Measurements from ENCODE around the gene PAIP2. TPM values are rescaled to one million over a fixed set of nuclear protein-coding genes. Genes with fewer than 3 reads are reported as not detected.

Gene PAIP2
- total RNA-seq, 2 donors from 2014 or later: 53.9 to 65.6 TPM

DNA sequence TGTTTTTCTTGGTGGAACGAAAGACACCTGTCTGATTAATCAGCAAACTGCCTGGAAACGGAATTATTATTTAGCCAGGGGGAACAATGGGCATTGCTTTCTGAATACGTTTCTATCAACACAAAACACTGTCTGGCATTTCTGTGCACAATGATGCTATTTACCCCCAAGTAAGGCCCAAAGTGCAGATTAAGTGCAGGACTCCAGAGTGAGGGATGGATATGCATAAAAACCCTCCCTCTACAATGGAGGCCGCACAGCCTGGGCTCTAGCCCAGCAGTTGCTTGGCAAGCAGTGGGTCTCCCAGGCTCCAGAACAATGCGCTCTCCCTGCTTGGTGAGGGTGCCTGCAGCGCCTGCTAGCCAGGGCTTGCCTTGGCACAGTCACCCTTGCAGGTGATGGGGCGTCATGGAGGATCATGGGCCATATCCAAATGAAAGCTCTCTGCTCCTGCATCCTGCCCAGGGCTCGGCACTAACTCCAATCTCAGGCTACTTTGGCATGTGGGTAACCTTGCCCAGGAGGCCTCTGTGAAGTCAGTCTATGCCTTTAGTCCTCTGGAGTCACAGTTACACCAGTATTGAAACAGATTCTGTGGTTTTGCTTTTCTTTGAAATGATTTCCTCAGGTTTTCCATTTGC is 73.7 kb downstream of the PAIP2 start:
- no peak for ATAC-seq (ENCODE audit: insufficient number of reproducible peaks, low FRiP score, low read depth)
- Histone ChIP-seq H3K9me3 (no peaks in the 10 kb centered on the region), H3K36me3 (peaks cover 21% of the 10 kb centered on the region), H3K4me3 (no peak overlapping the region), H3K27me3 (replicated peaks; ENCODE audit: insufficient read depth) (no peaks in the 10 kb centered on the region), H3K27ac (peak overlapping the region; percentile 36 to 83), H3K4me1 (ENCODE audit: control insufficient read depth in 1 of 2, low read depth in 2 of 2) (peaks cover 37 to 58% of the 10 kb centered on the region in 2 donors)
- TF ChIP-seq, protein P1, sequence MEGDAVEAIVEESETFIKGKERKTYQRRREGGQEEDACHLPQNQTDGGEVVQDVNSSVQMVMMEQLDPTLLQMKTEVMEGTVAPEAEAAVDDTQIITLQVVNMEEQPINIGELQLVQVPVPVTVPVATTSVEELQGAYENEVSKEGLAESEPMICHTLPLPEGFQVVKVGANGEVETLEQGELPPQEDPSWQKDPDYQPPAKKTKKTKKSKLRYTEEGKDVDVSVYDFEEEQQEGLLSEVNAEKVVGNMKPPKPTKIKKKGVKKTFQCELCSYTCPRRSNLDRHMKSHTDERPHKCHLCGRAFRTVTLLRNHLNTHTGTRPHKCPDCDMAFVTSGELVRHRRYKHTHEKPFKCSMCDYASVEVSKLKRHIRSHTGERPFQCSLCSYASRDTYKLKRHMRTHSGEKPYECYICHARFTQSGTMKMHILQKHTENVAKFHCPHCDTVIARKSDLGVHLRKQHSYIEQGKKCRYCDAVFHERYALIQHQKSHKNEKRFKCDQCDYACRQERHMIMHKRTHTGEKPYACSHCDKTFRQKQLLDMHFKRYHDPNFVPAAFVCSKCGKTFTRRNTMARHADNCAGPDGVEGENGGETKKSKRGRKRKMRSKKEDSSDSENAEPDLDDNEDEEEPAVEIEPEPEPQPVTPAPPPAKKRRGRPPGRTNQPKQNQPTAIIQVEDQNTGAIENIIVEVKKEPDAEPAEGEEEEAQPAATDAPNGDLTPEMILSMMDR (IDR thresholded peaks at IDR 0.05): no peak
- DNase-seq (ENCODE audit: low spot score): no peak

DNA sequence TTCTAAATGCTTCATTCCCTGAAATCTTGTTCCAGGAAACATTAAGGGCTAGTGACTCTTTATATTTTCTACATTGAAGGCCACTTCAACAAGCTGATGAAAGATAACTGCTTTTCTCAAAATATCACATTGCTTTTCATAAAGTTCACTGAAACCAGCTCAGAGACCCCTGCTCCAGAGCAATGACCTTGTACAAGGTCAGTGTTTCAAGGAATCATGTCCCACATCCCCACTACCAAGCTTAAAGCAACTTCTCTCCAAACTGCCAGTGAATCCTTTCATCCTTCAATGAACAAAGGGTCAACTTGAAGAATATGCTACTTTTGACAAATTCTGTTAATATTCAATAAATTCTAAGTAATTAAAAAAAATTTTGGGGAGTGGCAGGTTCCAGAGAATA is 74.2 kb downstream of the PAIP2 start:
- Histone ChIP-seq H3K4me1 (ENCODE audit: control insufficient read depth in 1 of 2, low read depth in 2 of 2) (peaks cover 32 to 53% of the 10 kb centered on the region in 2 donors), H3K36me3 (peaks cover 21% of the 10 kb centered on the region), H3K9me3 (no peaks in the 10 kb centered on the region), H3K27ac (peak overlapping the region; percentile 36 to 83), H3K4me3 (no peak overlapping the region), H3K27me3 (replicated peaks; ENCODE audit: insufficient read depth) (no peaks in the 10 kb centered on the region)
- TF ChIP-seq, protein P1 (IDR thresholded peaks at IDR 0.05): no peak
- DNase-seq (ENCODE audit: low spot score) (no peak), ATAC-seq (ENCODE audit: insufficient number of reproducible peaks, low FRiP score, low read depth) (no peak)

DNA sequence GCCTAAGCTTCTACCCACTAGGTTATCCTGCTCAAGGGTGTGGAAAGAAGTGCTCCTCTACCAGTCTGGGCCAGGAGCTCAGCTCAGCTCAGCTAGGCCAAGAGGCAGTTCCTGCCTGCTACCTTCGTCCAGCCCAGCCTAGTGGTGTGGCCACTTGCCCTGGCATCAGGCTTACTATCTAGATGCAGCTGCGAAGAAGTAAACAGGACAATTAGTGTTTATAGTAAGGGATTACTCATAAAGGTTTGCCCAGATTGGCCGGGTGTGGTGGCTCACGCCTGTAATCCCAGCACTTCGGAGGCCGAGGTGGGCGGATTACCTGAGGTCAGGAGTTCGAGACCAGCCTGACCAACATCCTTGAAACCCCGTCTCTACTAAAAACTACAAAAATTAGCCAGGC is 75.0 kb downstream of the PAIP2 start:
- no peaks in the 10 kb centered on the region for H3K27me3 ChIP-seq (replicated peaks; ENCODE audit: insufficient read depth)
- peaks cover 28 to 45% of the 10 kb centered on the region in 2 donors for H3K4me1 ChIP-seq (ENCODE audit: control insufficient read depth in 1 of 2, low read depth in 2 of 2)
- DNase-seq (ENCODE audit: low spot score) (no peak), ATAC-seq (ENCODE audit: insufficient number of reproducible peaks, low FRiP score, low read depth) (no peak)
- H3K4me3 ChIP-seq: no peak overlapping the region
- H3K9me3 ChIP-seq: no peaks in the 10 kb centered on the region
- H3K36me3 ChIP-seq: peaks cover 21% of the 10 kb centered on the region
- peak overlapping the region; percentile 36 to 83 for H3K27ac ChIP-seq
- TF ChIP-seq, protein P1 (IDR thresholded peaks at IDR 0.05): no peak

DNA sequence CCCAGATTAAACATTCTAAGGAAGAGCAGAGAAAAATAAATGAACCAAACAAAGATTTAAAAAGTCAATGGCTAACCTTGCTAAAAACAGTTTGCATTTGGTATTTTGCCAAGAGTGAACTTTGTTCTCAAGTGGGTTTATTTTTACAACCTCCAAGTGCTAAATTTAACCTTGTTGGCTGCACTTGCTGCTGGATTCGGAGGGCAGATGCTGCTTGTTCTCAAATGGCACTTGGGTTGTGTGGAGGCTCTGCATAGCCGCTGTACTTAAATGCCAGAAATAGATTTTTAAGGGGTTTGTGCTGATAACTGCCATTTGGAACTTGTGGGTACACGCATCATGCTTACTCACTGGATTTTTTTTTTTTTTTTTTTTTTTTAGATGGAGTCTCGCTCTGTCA is 75.6 kb downstream of the PAIP2 start:
- Histone ChIP-seq H3K27ac (peak overlapping the region; percentile 83 to 85), H3K27me3 (replicated peaks; ENCODE audit: insufficient read depth) (no peaks in the 10 kb centered on the region), H3K9me3 (no peaks in the 10 kb centered on the region), H3K4me1 (ENCODE audit: control insufficient read depth in 1 of 2, low read depth in 2 of 2) (peaks cover 28 to 45% of the 10 kb centered on the region in 2 donors), H3K4me3 (peak overlapping the region; percentile 0), H3K36me3 (peaks cover 21% of the 10 kb centered on the region)
- TF ChIP-seq, protein P1 (IDR thresholded peaks at IDR 0.05): no peak
- ATAC-seq (ENCODE audit: insufficient number of reproducible peaks, low FRiP score, low read depth) (peak; percentile 82), DNase-seq (ENCODE audit: low spot score) (no peak)

DNA sequence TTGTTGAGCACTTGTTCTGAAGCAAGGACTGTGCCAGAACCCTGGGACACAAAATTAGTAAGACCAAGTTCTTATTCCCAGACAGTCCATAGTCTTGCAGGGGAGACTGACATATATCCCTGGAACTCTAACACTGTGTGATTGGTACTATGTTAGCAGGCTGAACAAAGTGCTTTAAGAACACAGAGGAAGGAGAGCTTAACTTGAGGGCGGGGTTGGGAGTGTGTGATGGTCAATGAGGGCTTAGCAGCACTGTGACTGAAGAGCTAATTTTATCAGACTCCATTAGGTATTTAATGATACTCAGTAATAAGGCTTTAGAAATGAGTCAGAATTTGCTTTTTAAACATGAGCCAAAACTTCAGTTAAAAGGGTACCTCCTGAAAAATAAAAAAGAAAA is 77.1 kb downstream of the PAIP2 start:
- ATAC-seq (ENCODE audit: insufficient number of reproducible peaks, low FRiP score, low read depth) (no peak), DNase-seq (ENCODE audit: low spot score) (no peak)
- peaks cover 28 to 45% of the 10 kb centered on the region in 2 donors for H3K4me1 ChIP-seq (ENCODE audit: control insufficient read depth in 1 of 2, low read depth in 2 of 2)
- H3K27me3 ChIP-seq (replicated peaks; ENCODE audit: insufficient read depth): no peaks in the 10 kb centered on the region
- TF ChIP-seq, protein P1 (IDR thresholded peaks at IDR 0.05): no peak
- H3K36me3 ChIP-seq: peaks cover 21% of the 10 kb centered on the region
- peak overlapping the region; percentile 83 to 85 for H3K27ac ChIP-seq
- no peak overlapping the region for H3K4me3 ChIP-seq
- no peaks in the 10 kb centered on the region for H3K9me3 ChIP-seq

Other genes starting within 250 kb of the PAIP2 start
- gene SIL1, start 143.5 kb upstream of the PAIP2 start, total RNA-seq: 10 to 100 TPM; 33.1 to 41.2 TPM
- 100 to 1,000 TPM; 194 to 264 TPM for gene MATR3, start 48.1 kb upstream of the PAIP2 start, total RNA-seq
- not detected for gene SLC23A1, start 41.4 kb downstream of the PAIP2 start, total RNA-seq
- not detected for gene MZB1, start 48.1 kb downstream of the PAIP2 start, total RNA-seq
- gene PROB1, start 53.2 kb downstream of the PAIP2 start, total RNA-seq: 1 to 10 TPM; 1.9 to 4.9 TPM
- gene SPATA24, start 62.2 kb downstream of the PAIP2 start, total RNA-seq: 10 to 100 TPM in 1 of 2 donors, 1 to 10 TPM in 1; 1.2 to 11.6 TPM
- 10 to 100 TPM in 1 of 2 donors, 1 to 10 TPM in 1; 6.9 to 16.7 TPM for gene DNAJC18, start 97.7 kb downstream of the PAIP2 start, total RNA-seq
- 10 to 100 TPM; 27.1 to 35.6 TPM for gene ECSCR, start 120.9 kb downstream of the PAIP2 start, total RNA-seq
- gene SMIM33, start 129.2 kb downstream of the PAIP2 start, total RNA-seq: not detected
- gene STING1, start 140.9 kb downstream of the PAIP2 start, total RNA-seq: 100 to 1,000 TPM; 100 to 202 TPM
- 10 to 100 TPM; 51.9 to 66.7 TPM for gene UBE2D2, start 219.5 kb downstream of the PAIP2 start, total RNA-seq